ENCODE results near the gene GPC6. TPM values are rescaled to one million over a fixed set of nuclear protein-coding genes. Genes with fewer than 3 reads are reported as not detected.
A peak's percentile ranks its signal among the peaks of the same experiment; 100 is the strongest.

GPC6 gene
- total RNA-seq, 1 donor: 77.8 TPM

GRCh38 chr13:94312511-94313216, 1086.1 kb downstream of the GPC6 start:
- no peaks in the 10 kb centered on the region for H3K9me3 ChIP-seq (ENCODE audit: low read depth, low read length)
- H4K20me1 ChIP-seq (ENCODE audit: insufficient read depth, low read length): no peaks in the 10 kb centered on the region
- no peak overlapping the region for H3K4me3 ChIP-seq (ENCODE audit: insufficient read depth, low read length)
- H2AFZ ChIP-seq (ENCODE audit: low read length): no peak overlapping the region
- no peak overlapping the region for H3K4me2 ChIP-seq (ENCODE audit: insufficient read depth, low read length)
- TF ChIP-seq CTCF (IDR thresholded peaks at IDR 0.05; ENCODE audit: extremely low read depth, low read depth, low read length): no peak
- no peaks in the 10 kb centered on the region for H3K27me3 ChIP-seq (ENCODE audit: insufficient read depth, low read length)
- no peaks in the 10 kb centered on the region for H3K36me3 ChIP-seq (ENCODE audit: insufficient read depth, low read length)
- H3K4me1 ChIP-seq (ENCODE audit: insufficient read depth, low read length): peaks cover 53% of the 10 kb centered on the region
- H3K27ac ChIP-seq (ENCODE audit: low read depth, low read length): peak overlapping the region; percentile 9
- no peak for DNase-seq (ENCODE audit: insufficient read length, low spot score, missing footprints)
- H3K79me2 ChIP-seq (ENCODE audit: insufficient read depth, low read length): no peaks in the 10 kb centered on the region

GRCh38 chr13:94313321-94313910, 1086.8 kb downstream of the GPC6 start:
- Histone ChIP-seq H3K9me3 (ENCODE audit: low read depth, low read length) (no peaks in the 10 kb centered on the region), H2AFZ (ENCODE audit: low read length) (no peak overlapping the region), H3K27ac (ENCODE audit: low read depth, low read length) (peak overlapping the region; percentile 9), H3K4me2 (ENCODE audit: insufficient read depth, low read length) (no peak overlapping the region), H3K4me1 (ENCODE audit: insufficient read depth, low read length) (peaks cover 60% of the 10 kb centered on the region), H3K27me3 (ENCODE audit: insufficient read depth, low read length) (no peaks in the 10 kb centered on the region), H3K36me3 (ENCODE audit: insufficient read depth, low read length) (no peaks in the 10 kb centered on the region), H3K4me3 (ENCODE audit: insufficient read depth, low read length) (no peak overlapping the region), H4K20me1 (ENCODE audit: insufficient read depth, low read length) (no peaks in the 10 kb centered on the region), H3K79me2 (ENCODE audit: insufficient read depth, low read length) (no peaks in the 10 kb centered on the region)
- no peak for DNase-seq (ENCODE audit: insufficient read length, low spot score, missing footprints)
- no peak for TF ChIP-seq CTCF (IDR thresholded peaks at IDR 0.05; ENCODE audit: extremely low read depth, low read depth, low read length)

GRCh38 chr13:94313926-94314325, 1087.3 kb downstream of the GPC6 start:
- Histone ChIP-seq H3K4me1 (ENCODE audit: insufficient read depth, low read length) (peaks cover 63% of the 10 kb centered on the region), H2AFZ (ENCODE audit: low read length) (no peak overlapping the region), H3K36me3 (ENCODE audit: insufficient read depth, low read length) (no peaks in the 10 kb centered on the region), H3K79me2 (ENCODE audit: insufficient read depth, low read length) (no peaks in the 10 kb centered on the region), H4K20me1 (ENCODE audit: insufficient read depth, low read length) (no peaks in the 10 kb centered on the region), H3K4me2 (ENCODE audit: insufficient read depth, low read length) (no peak overlapping the region), H3K27ac (ENCODE audit: low read depth, low read length) (no peak overlapping the region), H3K9me3 (ENCODE audit: low read depth, low read length) (no peaks in the 10 kb centered on the region), H3K27me3 (ENCODE audit: insufficient read depth, low read length) (no peaks in the 10 kb centered on the region), H3K4me3 (ENCODE audit: insufficient read depth, low read length) (no peak overlapping the region)
- no peak for TF ChIP-seq CTCF (IDR thresholded peaks at IDR 0.05; ENCODE audit: extremely low read depth, low read depth, low read length)
- DNase-seq (ENCODE audit: insufficient read length, low spot score, missing footprints): no peak

- H3K27ac ChIP-seq (ENCODE audit: low read depth, low read length): no peak overlapping the region
- H3K9me3 ChIP-seq (ENCODE audit: low read depth, low read length): no peaks in the 10 kb centered on the region
- H3K36me3 ChIP-seq (ENCODE audit: insufficient read depth, low read length): no peaks in the 10 kb centered on the region
- H4K20me1 ChIP-seq (ENCODE audit: insufficient read depth, low read length): no peaks in the 10 kb centered on the region
- H2AFZ ChIP-seq (ENCODE audit: low read length): no peak overlapping the region
- no peak overlapping the region for H3K4me2 ChIP-seq (ENCODE audit: insufficient read depth, low read length)
- TF ChIP-seq CTCF (IDR thresholded peaks at IDR 0.05; ENCODE audit: extremely low read depth, low read depth, low read length): no peak
- DNase-seq (ENCODE audit: insufficient read length, low spot score, missing footprints): no peak
- no peak overlapping the region for H3K4me3 ChIP-seq (ENCODE audit: insufficient read depth, low read length)
- H3K4me1 ChIP-seq (ENCODE audit: insufficient read depth, low read length): peaks cover 50% of the 10 kb centered on the region
- H3K27me3 ChIP-seq (ENCODE audit: insufficient read depth, low read length): no peaks in the 10 kb centered on the region
- no peaks in the 10 kb centered on the region for H3K79me2 ChIP-seq (ENCODE audit: insufficient read depth, low read length)
These were observed 1088.6 kb downstream of the GPC6 start for GRCh38 chr13:94315188-94315587.

All from osteoblast (primary cell).